Endothelial cell of umbilical vein (primary cell): Measurements from ENCODE around the gene GALNT9. TPM values are rescaled to one million over a fixed set of nuclear protein-coding genes. Genes with fewer than 3 reads are reported as not detected.

Experiments used
- BruUV-seq: library from RNA; stranded (reverse); fragments of 400-500 nt; replicated peaks from 2 replicates; lab custom pipeline; 2021; lab: Mats Ljungman, UMichigan
- CTCF ChIA-PET: fragments of 300-600, 350-600 bp; sonication (Branson Sonifier 250); formaldehyde crosslinking; loops from one replicate; lab custom pipeline; 2021; ENCODE audit warnings: antibody characterized with exemption, inconsistent platforms; lab: Charles Lee
- POLR2A ChIA-PET: fragments of 300-600, 350-600 bp; sonication (Branson Sonifier 250); formaldehyde crosslinking; loops from one replicate; lab custom pipeline; 2021; ENCODE audit warnings: antibody characterized with exemption, inconsistent platforms; lab: Charles Lee
- DNase-seq: peaks from one replicate; pipeline ENCODE4 v3.0.0-alpha.2; 2011; ENCODE audit warnings: low read depth, low spot score
- FAIRE-seq: peaks from 2 replicates; lab custom pipeline; 2011; peaks lifted over from hg19 to GRCh38; lab: Jason Lieb, UNC
- H2AFZ ChIP-seq: 2 replicates; pipeline ENCODE4 v1.6.0; 2012; ENCODE audit warnings: low read depth, low read length, control low read depth, inconsistent platforms
- H3K27ac ChIP-seq: 2 replicates; pipeline ENCODE4 v1.5.1; 2011; ENCODE audit warnings: low read depth, mild to moderate bottlenecking, control low read depth, low read length, moderate library complexity; ENCODE audit not compliant: insufficient read depth
- H3K27me3 ChIP-seq, 2 experiments: 2 replicates each; pipeline versions ENCODE4 v1.6.0 to v1.6.1; 2011; ENCODE audit warnings: low read length in 2 of 2, mixed read lengths in 1 of 2; ENCODE audit not compliant: control insufficient read depth in 2 of 2, insufficient read depth in 2 of 2
- H3K36me3 ChIP-seq, 2 experiments: 2 replicates in 1 of 2; 3 replicates in 1 of 2; pipeline ENCODE4 v1.5.1; 2011; ENCODE audit warnings: low read length in 2 of 2, mild to moderate bottlenecking in 1 of 2, moderate library complexity in 1 of 2; ENCODE audit not compliant: control insufficient read depth in 2 of 2, insufficient read depth in 2 of 2; ENCODE audit errors: extremely low read depth in 1 of 2
- H3K4me1 ChIP-seq: 3 replicates; pipeline ENCODE4 v1.5.1; 2011; ENCODE audit warnings: mild to moderate bottlenecking, low read length; ENCODE audit not compliant: control insufficient read depth, insufficient read depth; ENCODE audit errors: extremely low read depth
- H3K4me2 ChIP-seq: 2 replicates; pipeline ENCODE4 v1.6.1; 2011; ENCODE audit warnings: low read length, control low read depth, mixed read lengths; ENCODE audit not compliant: insufficient read depth
- H3K4me3 ChIP-seq, 3 experiments: fragments of 200-600 bp in 1 of 3; sonication (generic), shearing (Covaris generic) in 1 of 3; replicated peaks in 1 of 3; 2 replicates each; pipeline ENCODE4 v1.5.1; 2011 to 2016; ENCODE audit warnings: control low read depth in 3 of 3, low read length in 3 of 3, mild to moderate bottlenecking in 2 of 3, inconsistent platforms in 1 of 3, low read depth in 1 of 3, moderate library complexity in 1 of 3; ENCODE audit not compliant: insufficient read depth in 1 of 3
- H3K79me2 ChIP-seq: 2 replicates; pipeline ENCODE4 v1.6.0; 2012; ENCODE audit warnings: low read length, inconsistent platforms; ENCODE audit not compliant: control insufficient read depth, insufficient read depth
- H3K9ac ChIP-seq: replicated peaks from 2 replicates; pipeline ENCODE3; 2011; ENCODE audit warnings: low read length, control low read depth; ENCODE audit not compliant: insufficient read depth; ENCODE audit errors: extremely low read depth
- H3K9me1 ChIP-seq: replicated peaks from 3 replicates; pipeline ENCODE4 v1.6.0; 2011; ENCODE audit warnings: mild to moderate bottlenecking, low read length; ENCODE audit not compliant: control insufficient read depth, insufficient read depth; ENCODE audit errors: extremely low read depth
- H3K9me3 ChIP-seq: replicated peaks from 2 replicates; pipeline ENCODE4 v1.5.1; 2012; ENCODE audit warnings: low read length, inconsistent platforms; ENCODE audit not compliant: control insufficient read depth, insufficient read depth
- H4K20me1 ChIP-seq: replicated peaks from 2 replicates; pipeline ENCODE3; 2011; ENCODE audit warnings: mild to moderate bottlenecking, low read length; ENCODE audit not compliant: control insufficient read depth, insufficient read depth; ENCODE audit errors: extremely low read depth
- JUN ChIP-seq: IDR thresholded peaks from 2 replicates; pipeline ENCODE4 v1.6.1; 2011; ENCODE audit warnings: borderline replicate concordance, low read depth; ENCODE audit not compliant: insufficient read length, insufficient read depth
- MYC ChIP-seq: IDR thresholded peaks from one replicate; pipeline ENCODE4 v1.6.1; 2011; ENCODE audit warnings: mild to moderate bottlenecking, low read depth, low read length
- POLR2A ChIP-seq: IDR thresholded peaks from 2 replicates; pipeline ENCODE4 v1.6.1; 2012; ENCODE audit warnings: low read depth, mild to moderate bottlenecking, control low read depth, low read length
- dilution Hi-C: fragments of 300-500 bp; cut with MboI; formaldehyde crosslinking; loops from one replicate; pipeline ENCODE4 v1.15.0; 2019; ENCODE audit warnings: low sequenced_read_pairs; ENCODE audit not compliant: extremely low pct_ligation_motif_present
- intact Hi-C: fragments of 100-400 bp; cut with micrococcal nuclease; formaldehyde crosslinking; loops from one replicate; pipeline ENCODE4 v1.10.0; 2022
- polyA plus RNA-seq, 4 experiments: library from polyadenylated mRNA; depleted of rRNA in 3 of 4; stranded (reverse) in 3 of 4; unstranded in 1 of 4; fragments of >200 nt; gene quantifications; 2 replicates each; pipeline versions ENCODE4 v1.2.1 to v1.2.3, GENCODE V29; 2011 to 2012; ENCODE audit warnings: missing spikeins in 1 of 4
- total RNA-seq: library from RNA; stranded (reverse); gene quantifications from 2 replicates; pipeline ENCODE4 v1.2.3, GENCODE V29; 2021
- TF ChIP-seq, protein P1 (sequence below): IDR thresholded peaks from 2 replicates; pipeline ENCODE4 v1.6.1; 2011; ENCODE audit not compliant: insufficient read depth, insufficient read length
- TF ChIP-seq, protein P2 (sequence below), 2 donors: IDR thresholded peaks; 1 replicate in 1 of 2; 2 replicates in 1 of 2; pipeline ENCODE4 v1.5.1; 2011; ENCODE audit warnings: low read length in 2 of 2, mild to moderate bottlenecking in 2 of 2, moderate library complexity in 2 of 2, control low read depth in 1 of 2, inconsistent platforms in 1 of 2, low read depth in 1 of 2; ENCODE audit not compliant: insufficient read depth in 1 of 2; ENCODE audit errors: extremely low read depth in 1 of 2

GALNT9 gene
- total and polyA plus RNA-seq, 2 donors (not counting 3 experiments of a cell fraction or from before 2014, with no cell fraction given) = 0.14 to 0.73 TPM

- Histone ChIP-seq H3K9me1 (no peaks in the 10 kb centered on the region), H3K27me3 (no peaks in the 10 kb centered on the region), H3K79me2 (no peaks in the 10 kb centered on the region), H3K9me3 (no peaks in the 10 kb centered on the region), H3K9ac (no peak overlapping the region), H4K20me1 (no peaks in the 10 kb centered on the region), H3K4me2 (no peak overlapping the region), H3K4me1 (no peaks in the 10 kb centered on the region), H3K4me3 (no peak overlapping the region), H2AFZ (no peak overlapping the region), H3K27ac (no peak overlapping the region), H3K36me3 (no peaks in the 10 kb centered on the region)
- POLR2A ChIA-PET = no interaction called here
- dilution Hi-C loops = no loop called here
- intact Hi-C loops = no loop called here
- TF ChIP-seq, protein P1, sequence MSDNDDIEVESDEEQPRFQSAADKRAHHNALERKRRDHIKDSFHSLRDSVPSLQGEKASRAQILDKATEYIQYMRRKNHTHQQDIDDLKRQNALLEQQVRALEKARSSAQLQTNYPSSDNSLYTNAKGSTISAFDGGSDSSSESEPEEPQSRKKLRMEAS = no peak
- TF ChIP-seq, protein P2, sequence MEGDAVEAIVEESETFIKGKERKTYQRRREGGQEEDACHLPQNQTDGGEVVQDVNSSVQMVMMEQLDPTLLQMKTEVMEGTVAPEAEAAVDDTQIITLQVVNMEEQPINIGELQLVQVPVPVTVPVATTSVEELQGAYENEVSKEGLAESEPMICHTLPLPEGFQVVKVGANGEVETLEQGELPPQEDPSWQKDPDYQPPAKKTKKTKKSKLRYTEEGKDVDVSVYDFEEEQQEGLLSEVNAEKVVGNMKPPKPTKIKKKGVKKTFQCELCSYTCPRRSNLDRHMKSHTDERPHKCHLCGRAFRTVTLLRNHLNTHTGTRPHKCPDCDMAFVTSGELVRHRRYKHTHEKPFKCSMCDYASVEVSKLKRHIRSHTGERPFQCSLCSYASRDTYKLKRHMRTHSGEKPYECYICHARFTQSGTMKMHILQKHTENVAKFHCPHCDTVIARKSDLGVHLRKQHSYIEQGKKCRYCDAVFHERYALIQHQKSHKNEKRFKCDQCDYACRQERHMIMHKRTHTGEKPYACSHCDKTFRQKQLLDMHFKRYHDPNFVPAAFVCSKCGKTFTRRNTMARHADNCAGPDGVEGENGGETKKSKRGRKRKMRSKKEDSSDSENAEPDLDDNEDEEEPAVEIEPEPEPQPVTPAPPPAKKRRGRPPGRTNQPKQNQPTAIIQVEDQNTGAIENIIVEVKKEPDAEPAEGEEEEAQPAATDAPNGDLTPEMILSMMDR (IDR thresholded peaks at IDR 0.05; ENCODE audit: extremely low read depth in 1 of 2, insufficient read depth in 1 of 2, low read depth in 1 of 2, low read length in 2 of 2) = no peak
- TF ChIP-seq POLR2A (no peak), JUN (no peak)
- no TSS peak for BruUV-seq
- CTCF ChIA-PET = interaction anchor here (1.0 to 1.7 kb wide), 2 partner anchors 14 to 220 kb away, joined by 3 to 9 read pairs; no protein-coding TSS in a partner anchor
- DNase-seq (no peak), FAIRE-seq (no peak)
Observed at GRCh38 chr12:132373901-132374611, 44.7 kb upstream of the GALNT9 start.

DNA sequence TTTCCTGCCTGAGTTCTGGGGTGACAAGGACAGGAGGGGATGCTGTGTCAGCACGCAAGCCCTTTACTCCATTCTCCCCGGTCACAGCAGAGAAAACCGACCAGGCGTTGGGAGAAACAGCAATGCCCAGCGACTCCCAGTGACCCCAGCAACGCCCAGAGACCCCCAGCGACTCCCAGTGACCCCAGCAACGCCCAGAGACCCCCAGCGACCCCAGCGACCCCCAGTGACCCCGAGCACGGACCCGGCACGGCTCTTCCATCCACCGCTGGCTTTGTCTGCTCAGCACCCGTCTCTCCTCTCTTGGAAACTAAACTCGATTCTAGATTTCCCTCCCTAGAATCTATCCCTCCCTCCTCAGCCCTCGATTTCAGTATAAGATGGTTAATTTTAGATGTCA is 38.5 kb upstream of the GALNT9 start:
- no peaks in the 10 kb centered on the region for H3K9me3 ChIP-seq
- H3K9me1 ChIP-seq = no peaks in the 10 kb centered on the region
- H3K36me3 ChIP-seq = no peaks in the 10 kb centered on the region
- ChIA-PET CTCF (no interaction called here), POLR2A (no interaction called here)
- H3K4me2 ChIP-seq = no peak overlapping the region
- H3K27ac ChIP-seq = no peak overlapping the region
- H4K20me1 ChIP-seq = no peaks in the 10 kb centered on the region
- no peaks in the 10 kb centered on the region for H3K4me1 ChIP-seq
- dilution Hi-C loops (no loop called here), intact Hi-C loops (no loop called here)
- FAIRE-seq (no peak), DNase-seq (no peak)
- H3K4me3 ChIP-seq = no peak overlapping the region
- BruUV-seq = no TSS peak
- no peaks in the 10 kb centered on the region for H3K27me3 ChIP-seq
- TF ChIP-seq MYC (no peak), POLR2A (no peak)
- no peaks in the 10 kb centered on the region for H3K79me2 ChIP-seq
- no peak overlapping the region for H3K9ac ChIP-seq
- H2AFZ ChIP-seq = no peak overlapping the region
